Vagina (tissue), 2 donors: ENCODE results near the gene SARDH.

Experiments
- POLR2A ChIP-seq, 2 donors: fragments of 450-650 bp; IDR thresholded peaks; one replicate each; pipeline ENCODE4 v1.6.1; 2017; ENCODE audit warnings: antibody characterized with exemption in 2 of 2, mild to moderate bottlenecking in 2 of 2, moderate library complexity in 2 of 2
- POLR2AphosphoS5 ChIP-seq, 2 donors: sonication (generic); formaldehyde crosslinking; IDR thresholded peaks; one replicate each; pipeline ENCODE4 v1.9.0; 2017; ENCODE audit warnings: antibody characterized with exemption in 2 of 2, mild to moderate bottlenecking in 2 of 2, low read depth in 1 of 2; ENCODE audit not compliant: insufficient read depth in 1 of 2
- TF ChIP-seq, protein P1 (sequence below), 3 experiments: fragments of 450-650 bp in 2 of 3; fragments of 200-600 bp in 1 of 3; sonication (generic) in 1 of 3; IDR thresholded peaks; one replicate each; pipeline ENCODE4 v1.5.1; 2017 to 2019; ENCODE audit warnings: antibody characterized with exemption in 3 of 3, mild to moderate bottlenecking in 2 of 3, moderate library complexity in 2 of 3

DNA sequence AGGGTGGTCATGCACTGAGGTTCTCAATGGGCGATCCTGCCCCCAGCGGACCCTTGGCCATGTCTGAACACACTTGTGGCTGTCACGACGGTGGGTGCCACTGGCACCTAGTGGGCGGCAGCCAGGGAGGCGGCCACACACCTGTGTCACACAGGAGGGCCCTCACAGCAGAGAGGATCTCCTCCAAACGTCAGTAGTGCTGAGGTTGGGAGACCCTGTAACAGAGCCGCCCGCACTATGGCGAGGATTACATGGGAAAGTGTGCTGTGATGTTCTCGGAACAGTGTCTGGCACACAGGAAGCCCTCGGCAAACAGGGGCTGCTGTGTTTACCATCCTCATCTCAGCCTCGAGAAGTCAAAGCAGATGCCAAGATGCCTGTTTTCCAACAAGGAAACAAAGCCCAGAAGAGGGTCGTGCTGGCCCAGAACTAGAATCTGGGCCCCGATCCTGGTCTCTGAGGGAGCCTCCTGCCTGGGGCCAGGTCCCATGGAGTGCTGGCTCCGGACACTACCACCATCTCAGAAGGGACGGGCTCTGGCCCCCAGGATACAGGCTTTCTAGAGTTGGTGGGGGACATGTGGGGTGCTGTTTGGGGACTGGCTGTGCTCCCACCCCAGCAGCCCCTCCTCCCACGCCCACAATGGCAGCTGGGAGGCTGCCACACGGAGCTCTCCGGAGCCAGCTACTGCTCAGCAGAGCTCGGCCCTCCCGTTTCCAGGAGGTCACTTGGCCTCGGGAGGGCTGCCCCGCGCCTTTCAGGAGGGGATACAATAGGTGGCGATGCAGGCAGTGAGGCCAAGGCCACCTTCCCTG is 53.8 kb downstream of the SARDH start:
- TF ChIP-seq, protein P1, sequence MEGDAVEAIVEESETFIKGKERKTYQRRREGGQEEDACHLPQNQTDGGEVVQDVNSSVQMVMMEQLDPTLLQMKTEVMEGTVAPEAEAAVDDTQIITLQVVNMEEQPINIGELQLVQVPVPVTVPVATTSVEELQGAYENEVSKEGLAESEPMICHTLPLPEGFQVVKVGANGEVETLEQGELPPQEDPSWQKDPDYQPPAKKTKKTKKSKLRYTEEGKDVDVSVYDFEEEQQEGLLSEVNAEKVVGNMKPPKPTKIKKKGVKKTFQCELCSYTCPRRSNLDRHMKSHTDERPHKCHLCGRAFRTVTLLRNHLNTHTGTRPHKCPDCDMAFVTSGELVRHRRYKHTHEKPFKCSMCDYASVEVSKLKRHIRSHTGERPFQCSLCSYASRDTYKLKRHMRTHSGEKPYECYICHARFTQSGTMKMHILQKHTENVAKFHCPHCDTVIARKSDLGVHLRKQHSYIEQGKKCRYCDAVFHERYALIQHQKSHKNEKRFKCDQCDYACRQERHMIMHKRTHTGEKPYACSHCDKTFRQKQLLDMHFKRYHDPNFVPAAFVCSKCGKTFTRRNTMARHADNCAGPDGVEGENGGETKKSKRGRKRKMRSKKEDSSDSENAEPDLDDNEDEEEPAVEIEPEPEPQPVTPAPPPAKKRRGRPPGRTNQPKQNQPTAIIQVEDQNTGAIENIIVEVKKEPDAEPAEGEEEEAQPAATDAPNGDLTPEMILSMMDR (IDR thresholded peaks at IDR 0.05) = no peak
- no peak for TF ChIP-seq POLR2A (IDR thresholded peaks at IDR 0.05)
- no peak for TF ChIP-seq POLR2AphosphoS5 (IDR thresholded peaks at IDR 0.05; ENCODE audit: insufficient read depth in 1 of 2, low read depth in 1 of 2)
